NT2/D1 (cell line): ENCODE measurements around the gene PDE7B.

Source experiments
- YY1 ChIP-seq: IDR thresholded peaks from 2 replicates; pipeline ENCODE4 v1.6.1; 2011; ENCODE audit not compliant: insufficient read length, insufficient read depth
- ZNF274 ChIP-seq: IDR thresholded peaks from 2 replicates; pipeline ENCODE4 v1.6.1; 2011; ENCODE audit warnings: mild to moderate bottlenecking, low read depth, low read length

DNA sequence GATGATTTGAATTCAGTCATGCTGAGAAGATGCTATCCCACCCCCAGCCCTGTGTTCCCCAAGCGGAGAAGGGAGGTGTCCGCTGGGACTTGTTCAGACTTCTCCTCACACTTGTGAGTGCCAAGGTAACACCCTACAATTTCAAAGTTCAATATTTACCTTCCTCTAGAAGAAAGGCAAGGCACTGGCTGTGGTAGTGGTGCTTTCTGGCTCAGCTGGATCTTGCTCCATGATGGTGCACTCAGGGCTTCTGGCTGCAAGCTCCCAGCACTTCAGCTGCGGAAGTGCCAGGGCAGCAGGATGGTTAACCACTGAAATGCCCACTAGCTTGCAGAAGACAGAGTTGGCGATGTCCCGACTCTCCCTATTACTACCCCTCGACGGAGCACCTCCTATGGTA, 263.2 kb downstream of the PDE7B start:
- TF ChIP-seq ZNF274 (no peak), YY1 (no peak)
